Osteocyte (in vitro differentiated cells): ENCODE results near the gene METTL27. TPM values are rescaled to one million over a fixed set of nuclear protein-coding genes. Genes with fewer than 3 reads are reported as not detected.

ENCODE experiments used
- DNase-seq: peaks from one replicate; pipeline ENCODE4 v3.0.0; 2021; ENCODE audit warnings: mixed read lengths; ENCODE audit not compliant: unreplicated experiment; ENCODE audit errors: extremely low spot score
- H3K27ac Mint-ChIP-seq: one replicate; pipeline ENCODE4 v1.8.0; 2021; ENCODE audit warnings: mild to moderate bottlenecking, mixed read lengths; ENCODE audit not compliant: unreplicated experiment
- H3K27me3 Mint-ChIP-seq: one replicate; pipeline ENCODE4 v1.8.0; 2021; ENCODE audit warnings: mixed read lengths; ENCODE audit not compliant: unreplicated experiment
- H3K36me3 Mint-ChIP-seq: one replicate; pipeline ENCODE4 v1.8.0; 2021; ENCODE audit warnings: mixed read lengths; ENCODE audit not compliant: unreplicated experiment
- H3K4me1 Mint-ChIP-seq: one replicate; pipeline ENCODE4 v1.8.0; 2021; ENCODE audit warnings: mixed read lengths; ENCODE audit not compliant: unreplicated experiment
- H3K4me3 Mint-ChIP-seq: one replicate; pipeline ENCODE4 v1.8.0; 2021; ENCODE audit warnings: mild to moderate bottlenecking, moderate library complexity, mixed read lengths; ENCODE audit not compliant: unreplicated experiment
- H3K9me3 Mint-ChIP-seq: one replicate; pipeline ENCODE4 v1.8.0; 2021; ENCODE audit warnings: mixed read lengths; ENCODE audit not compliant: unreplicated experiment
- total RNA-seq: library from RNA; stranded (reverse); gene quantifications from 2 replicates; pipeline ENCODE4 v1.2.1, GENCODE V29; 2021
- TF ChIP-seq, protein P1 (sequence below): fragments of 200-600 bp; sonication (generic); IDR thresholded peaks from 2 replicates; pipeline ENCODE4 v1.5.0; 2021; ENCODE audit warnings: antibody characterized with exemption, mild to moderate bottlenecking, moderate library complexity

Gene METTL27
- total RNA-seq, 1 donor from 2014 or later: 2.2 TPM

DNA sequence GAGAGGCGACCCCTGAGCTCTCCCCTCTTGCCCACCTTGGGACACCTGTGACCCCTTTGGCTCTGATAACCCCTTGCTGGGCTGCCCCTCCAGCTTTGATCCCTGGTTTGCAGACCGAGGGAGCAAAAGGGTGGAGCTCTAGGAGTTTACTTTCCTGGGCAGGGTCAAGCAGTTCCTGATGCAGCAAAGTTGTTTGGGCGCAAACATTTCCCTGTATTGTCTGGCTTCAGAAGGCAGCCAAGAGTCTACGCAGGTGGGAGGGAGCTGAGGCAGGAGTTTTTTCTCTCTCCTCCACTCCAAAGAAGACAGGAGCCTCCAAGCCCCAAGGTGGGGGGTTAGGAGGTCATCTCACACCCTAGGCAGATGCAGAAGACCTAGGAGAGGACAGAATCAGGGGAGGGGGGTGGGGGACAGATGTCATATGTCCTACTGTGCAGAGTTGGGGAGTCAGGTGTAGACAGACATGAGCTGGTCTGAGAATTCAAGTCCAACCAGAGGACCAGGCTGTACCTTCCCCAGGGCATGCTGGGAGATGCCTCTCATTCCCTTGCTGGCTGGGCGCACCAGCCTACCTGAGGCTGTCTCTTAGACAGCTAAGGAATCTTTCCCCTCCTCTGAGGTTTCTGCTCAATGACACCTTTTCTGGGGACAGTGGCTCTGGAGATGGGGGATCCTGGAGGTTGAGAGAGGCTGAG is 39.2 kb upstream of the METTL27 start:
- H3K27ac Mint-ChIP-seq: no peak overlapping the region
- H3K4me1 Mint-ChIP-seq: peaks cover 15% of the 10 kb centered on the region
- TF ChIP-seq, protein P1, sequence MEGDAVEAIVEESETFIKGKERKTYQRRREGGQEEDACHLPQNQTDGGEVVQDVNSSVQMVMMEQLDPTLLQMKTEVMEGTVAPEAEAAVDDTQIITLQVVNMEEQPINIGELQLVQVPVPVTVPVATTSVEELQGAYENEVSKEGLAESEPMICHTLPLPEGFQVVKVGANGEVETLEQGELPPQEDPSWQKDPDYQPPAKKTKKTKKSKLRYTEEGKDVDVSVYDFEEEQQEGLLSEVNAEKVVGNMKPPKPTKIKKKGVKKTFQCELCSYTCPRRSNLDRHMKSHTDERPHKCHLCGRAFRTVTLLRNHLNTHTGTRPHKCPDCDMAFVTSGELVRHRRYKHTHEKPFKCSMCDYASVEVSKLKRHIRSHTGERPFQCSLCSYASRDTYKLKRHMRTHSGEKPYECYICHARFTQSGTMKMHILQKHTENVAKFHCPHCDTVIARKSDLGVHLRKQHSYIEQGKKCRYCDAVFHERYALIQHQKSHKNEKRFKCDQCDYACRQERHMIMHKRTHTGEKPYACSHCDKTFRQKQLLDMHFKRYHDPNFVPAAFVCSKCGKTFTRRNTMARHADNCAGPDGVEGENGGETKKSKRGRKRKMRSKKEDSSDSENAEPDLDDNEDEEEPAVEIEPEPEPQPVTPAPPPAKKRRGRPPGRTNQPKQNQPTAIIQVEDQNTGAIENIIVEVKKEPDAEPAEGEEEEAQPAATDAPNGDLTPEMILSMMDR: no peak
- no peak overlapping the region for H3K4me3 Mint-ChIP-seq
- no peaks in the 10 kb centered on the region for H3K9me3 Mint-ChIP-seq
- H3K36me3 Mint-ChIP-seq: no peaks in the 10 kb centered on the region
- DNase-seq: no peak
- H3K27me3 Mint-ChIP-seq: peaks cover 4% of the 10 kb centered on the region

GRCh38 chr7:73880755-73881328 is 38.5 kb upstream of the METTL27 start:
- no peaks in the 10 kb centered on the region for H3K36me3 Mint-ChIP-seq
- no peaks in the 10 kb centered on the region for H3K9me3 Mint-ChIP-seq
- DNase-seq: no peak
- H3K27me3 Mint-ChIP-seq: peaks cover 4% of the 10 kb centered on the region
- no peak overlapping the region for H3K4me3 Mint-ChIP-seq
- H3K4me1 Mint-ChIP-seq: peaks cover 10% of the 10 kb centered on the region
- H3K27ac Mint-ChIP-seq: no peak overlapping the region
- TF ChIP-seq, protein P1: no peak

GRCh38 chr7:73879977-73880681 is 37.8 kb upstream of the METTL27 start:
- TF ChIP-seq, protein P1: no peak
- Mint-ChIP-seq H3K36me3 (no peaks in the 10 kb centered on the region), H3K4me3 (no peak overlapping the region), H3K27ac (no peak overlapping the region), H3K9me3 (no peaks in the 10 kb centered on the region), H3K4me1 (peaks cover 10% of the 10 kb centered on the region), H3K27me3 (peaks cover 4% of the 10 kb centered on the region)
- DNase-seq: no peak

GRCh38 chr7:73876973-73877372 is 34.7 kb upstream of the METTL27 start:
- H3K4me1 Mint-ChIP-seq: peaks cover 12% of the 10 kb centered on the region
- H3K27me3 Mint-ChIP-seq: peaks cover 4% of the 10 kb centered on the region
- TF ChIP-seq, protein P1: no peak
- H3K36me3 Mint-ChIP-seq: no peaks in the 10 kb centered on the region
- H3K9me3 Mint-ChIP-seq: no peaks in the 10 kb centered on the region
- H3K4me3 Mint-ChIP-seq: no peak overlapping the region
- DNase-seq: no peak
- H3K27ac Mint-ChIP-seq: no peak overlapping the region

- no peak overlapping the region for H3K27ac Mint-ChIP-seq
- TF ChIP-seq, protein P1: no peak
- H3K9me3 Mint-ChIP-seq: no peaks in the 10 kb centered on the region
- no peak overlapping the region for H3K4me3 Mint-ChIP-seq
- no peak for DNase-seq
- peaks cover 12% of the 10 kb centered on the region for H3K4me1 Mint-ChIP-seq
- peaks cover 4% of the 10 kb centered on the region for H3K27me3 Mint-ChIP-seq
- H3K36me3 Mint-ChIP-seq: no peaks in the 10 kb centered on the region
Observed at GRCh38 chr7:73876361-73876760, 34.0 kb upstream of the METTL27 start.
